PC-3 (cell line): ENCODE measurements around the gene PDZRN3. TPM values are rescaled to one million over a fixed set of nuclear protein-coding genes. Genes with fewer than 3 reads are reported as not detected.

Experiments
- ATAC-seq: fragments of 200-7000 bp; cut with Tn5 transposase; 2 replicates; pipeline ENCODE4 v1.9.1; 2020; ENCODE audit warnings: mild to moderate bottlenecking, moderate library complexity
- BruUV-seq: library from RNA; stranded (reverse); fragments of 400-500 nt; replicated peaks from 2 replicates; lab custom pipeline; 2021; lab: Mats Ljungman, UMichigan
- CTCF ChIA-PET: fragments of 300-600 bp; sonication (Branson Sonifier 250); formaldehyde crosslinking; loops from one replicate; lab custom pipeline; 2022; ENCODE audit warnings: antibody characterized with exemption; lab: Charles Lee
- POLR2A ChIA-PET: fragments of 300-600 bp; sonication (Branson Sonifier 250); formaldehyde crosslinking; loops from one replicate; lab custom pipeline; 2022; ENCODE audit warnings: antibody characterized with exemption; ENCODE audit not compliant: unreplicated experiment; lab: Charles Lee
- DNase-seq: peaks from one replicate; pipeline ENCODE4 v3.0.0-alpha.2; 2015
- H2AFZ ChIP-seq: fragments of 300-600 bp; sonication (generic); 2 replicates; pipeline ENCODE4 v1.6.0; 2016; ENCODE audit warnings: antibody characterized with exemption, low read length
- H3F3A ChIP-seq: fragments of 300-600 bp; sonication (generic); one replicate; pipeline ENCODE4 v1.6.0; 2017; ENCODE audit warnings: antibody characterized with exemption, low read length, control low read depth, mild to moderate bottlenecking; ENCODE audit not compliant: unreplicated experiment
- H3K27ac ChIP-seq: fragments of 300-600 bp; sonication (generic); 2 replicates; pipeline ENCODE4 v1.5.1; 2016; ENCODE audit warnings: mild to moderate bottlenecking, low read length
- H3K27me3 ChIP-seq: fragments of 300-600 bp; sonication (generic); 2 replicates; pipeline ENCODE4 v1.6.1; 2016; ENCODE audit warnings: low read length, mixed read lengths
- H3K36me3 ChIP-seq: fragments of 300-600 bp; sonication (generic); 2 replicates; pipeline ENCODE4 v1.6.1; 2016; ENCODE audit warnings: low read depth, mixed run types, low read length, mixed read lengths
- H3K4me1 ChIP-seq: fragments of 300-600 bp; sonication (generic); 2 replicates; pipeline ENCODE4 v1.5.1; 2016; ENCODE audit warnings: low read length; ENCODE audit not compliant: insufficient read depth
- H3K4me2 ChIP-seq: fragments of 300-600 bp; sonication (generic); 2 replicates; pipeline ENCODE4 v1.6.0; 2016; ENCODE audit warnings: low read length
- H3K4me3 ChIP-seq: fragments of 300-600 bp; sonication (generic); 2 replicates; pipeline ENCODE4 v1.5.1; 2016; ENCODE audit warnings: mild to moderate bottlenecking, low read length, mixed read lengths
- H3K79me2 ChIP-seq: fragments of 300-600 bp; sonication (generic); 2 replicates; pipeline ENCODE4 v1.6.1; 2017; ENCODE audit warnings: low read length, mixed read lengths
- H3K9ac ChIP-seq: fragments of 300-600 bp; sonication (generic); 2 replicates; pipeline ENCODE4 v1.6.0; 2016; ENCODE audit warnings: mild to moderate bottlenecking, low read length
- H3K9me2 ChIP-seq: fragments of 300-600 bp; sonication (generic); replicated peaks from 2 replicates; pipeline ENCODE4 v1.6.1; 2016; ENCODE audit warnings: mixed run types, low read length, mixed read lengths
- H3K9me3 ChIP-seq: fragments of 300-600 bp; sonication (generic); 2 replicates; pipeline ENCODE4 v1.6.1; 2016; ENCODE audit warnings: low read length, mixed read lengths
- H4K20me1 ChIP-seq: fragments of 300-600 bp; sonication (generic); 2 replicates; pipeline ENCODE4 v1.6.1; 2016; ENCODE audit warnings: low read length, mixed read lengths
- EZH2 ChIP-seq: fragments of 300-600 bp; sonication (generic); IDR thresholded peaks from one replicate; pipeline ENCODE4 v1.6.1; 2017; ENCODE audit warnings: antibody characterized with exemption, mild to moderate bottlenecking, low read length; ENCODE audit not compliant: unreplicated experiment
- EZH2phosphoT487 ChIP-seq: fragments of 300-600 bp; sonication (generic); IDR thresholded peaks from 2 replicates; pipeline ENCODE4 v1.6.1; 2018; ENCODE audit warnings: mild to moderate bottlenecking, antibody characterized with exemption, low read length, borderline replicate concordance
- intact Hi-C: fragments of 100-400 bp; cut with micrococcal nuclease; formaldehyde crosslinking; loops from 2 replicates; pipeline ENCODE4 v1.9.0; 2023
- total RNA-seq: library from RNA; depleted of rRNA; stranded (reverse); fragments of >200 nt; gene quantifications from 2 replicates; pipeline ENCODE4 v1.2.3, GENCODE V29; 2014
- TF ChIP-seq, protein P1 (sequence below): fragments of 300-600 bp; sonication (generic); conservative IDR thresholded peaks from 2 replicates; pipeline ENCODE4 v1.5.1; 2017; ENCODE audit warnings: antibody characterized with exemption, low read depth, mild to moderate bottlenecking, low read length

The PDZRN3 gene
- total RNA-seq, 1 experiment from 2014 or later: not detected

DNA sequence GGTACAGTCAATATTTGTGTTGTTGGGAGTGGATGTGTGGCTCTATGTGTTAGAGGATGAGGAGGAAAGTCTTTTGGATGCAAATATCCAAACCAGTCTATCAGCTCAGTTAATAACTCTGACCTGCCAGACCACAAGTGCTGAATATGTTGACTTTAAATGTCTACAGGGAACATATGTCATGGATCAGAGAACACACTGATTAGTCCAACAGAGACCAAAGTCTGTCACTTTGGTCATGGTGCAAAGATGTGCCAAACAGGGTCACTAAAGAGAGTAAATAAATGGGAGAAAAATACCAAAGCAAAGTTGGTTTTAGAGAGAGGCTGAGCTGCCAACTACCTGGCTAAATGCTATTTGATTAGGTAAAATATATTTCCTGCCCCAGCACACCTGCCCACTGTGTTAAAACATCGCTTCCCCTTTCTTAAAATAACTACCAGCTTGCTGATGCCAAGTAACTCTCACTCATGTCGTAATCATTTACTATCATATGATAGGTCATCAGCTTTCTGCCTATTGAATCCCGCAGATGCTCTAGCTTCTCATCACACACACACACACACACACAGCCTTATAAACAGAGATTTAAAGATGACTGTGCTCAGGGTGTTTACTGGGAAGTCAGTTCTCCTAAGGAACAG lies 173.3 kb downstream of the PDZRN3 start:
- H3K36me3 ChIP-seq: no peaks in the 10 kb centered on the region
- intact Hi-C loops: no loop called here
- H2AFZ ChIP-seq: no peak overlapping the region
- no peak overlapping the region for H3K4me3 ChIP-seq
- ATAC-seq: no peak
- ChIA-PET CTCF (no interaction called here), POLR2A (no interaction called here)
- BruUV-seq: no TSS peak
- no peaks in the 10 kb centered on the region for H3K9me3 ChIP-seq
- no peaks in the 10 kb centered on the region for H3K9me2 ChIP-seq
- TF ChIP-seq EZH2 (no peak), EZH2phosphoT487 (no peak)
- TF ChIP-seq, protein P1, sequence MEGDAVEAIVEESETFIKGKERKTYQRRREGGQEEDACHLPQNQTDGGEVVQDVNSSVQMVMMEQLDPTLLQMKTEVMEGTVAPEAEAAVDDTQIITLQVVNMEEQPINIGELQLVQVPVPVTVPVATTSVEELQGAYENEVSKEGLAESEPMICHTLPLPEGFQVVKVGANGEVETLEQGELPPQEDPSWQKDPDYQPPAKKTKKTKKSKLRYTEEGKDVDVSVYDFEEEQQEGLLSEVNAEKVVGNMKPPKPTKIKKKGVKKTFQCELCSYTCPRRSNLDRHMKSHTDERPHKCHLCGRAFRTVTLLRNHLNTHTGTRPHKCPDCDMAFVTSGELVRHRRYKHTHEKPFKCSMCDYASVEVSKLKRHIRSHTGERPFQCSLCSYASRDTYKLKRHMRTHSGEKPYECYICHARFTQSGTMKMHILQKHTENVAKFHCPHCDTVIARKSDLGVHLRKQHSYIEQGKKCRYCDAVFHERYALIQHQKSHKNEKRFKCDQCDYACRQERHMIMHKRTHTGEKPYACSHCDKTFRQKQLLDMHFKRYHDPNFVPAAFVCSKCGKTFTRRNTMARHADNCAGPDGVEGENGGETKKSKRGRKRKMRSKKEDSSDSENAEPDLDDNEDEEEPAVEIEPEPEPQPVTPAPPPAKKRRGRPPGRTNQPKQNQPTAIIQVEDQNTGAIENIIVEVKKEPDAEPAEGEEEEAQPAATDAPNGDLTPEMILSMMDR: no peak
- H3K4me2 ChIP-seq: no peak overlapping the region
- no peaks in the 10 kb centered on the region for H3K79me2 ChIP-seq
- H3K4me1 ChIP-seq: no peaks in the 10 kb centered on the region
- H3K9ac ChIP-seq: no peak overlapping the region
- no peak for DNase-seq
- H3K27me3 ChIP-seq: peaks cover 18% of the 10 kb centered on the region
- H4K20me1 ChIP-seq: no peaks in the 10 kb centered on the region
- no peak overlapping the region for H3K27ac ChIP-seq
- no peaks in the 10 kb centered on the region for H3F3A ChIP-seq

DNA sequence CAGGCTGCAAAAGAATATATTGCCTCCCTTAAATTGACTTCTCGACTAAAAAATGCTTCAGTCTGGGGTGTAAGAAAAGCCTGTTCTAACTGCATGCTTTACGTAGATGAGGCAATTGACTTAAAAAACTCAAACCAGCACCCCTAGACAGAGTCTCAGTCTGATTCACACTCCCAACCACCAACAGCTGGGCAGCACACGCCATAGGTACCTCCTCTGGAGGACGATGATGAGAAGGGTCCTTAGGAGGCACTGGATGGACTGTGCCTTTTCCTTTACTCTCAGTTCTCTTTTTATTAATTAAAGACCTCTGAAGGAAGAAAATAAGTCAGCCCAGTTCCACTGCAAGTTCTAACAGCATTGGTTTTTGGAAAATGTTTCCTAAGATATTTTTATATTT lies 175.0 kb downstream of the PDZRN3 start:
- Histone ChIP-seq H3K9me3 (no peaks in the 10 kb centered on the region), H3K4me3 (no peak overlapping the region), H3K9me2 (no peaks in the 10 kb centered on the region), H2AFZ (no peak overlapping the region), H4K20me1 (no peaks in the 10 kb centered on the region), H3K4me2 (no peak overlapping the region), H3F3A (no peaks in the 10 kb centered on the region), H3K79me2 (no peaks in the 10 kb centered on the region), H3K4me1 (no peaks in the 10 kb centered on the region), H3K27ac (no peak overlapping the region), H3K36me3 (no peaks in the 10 kb centered on the region), H3K27me3 (peaks cover 33% of the 10 kb centered on the region), H3K9ac (no peak overlapping the region)
- ATAC-seq (no peak), DNase-seq (no peak)
- ChIA-PET POLR2A (no interaction called here), CTCF (no interaction called here)
- TF ChIP-seq EZH2phosphoT487: no peak
- TF ChIP-seq, protein P1: no peak
- TF ChIP-seq EZH2: no peak
- BruUV-seq: no TSS peak
- intact Hi-C loops: no loop called here

DNA sequence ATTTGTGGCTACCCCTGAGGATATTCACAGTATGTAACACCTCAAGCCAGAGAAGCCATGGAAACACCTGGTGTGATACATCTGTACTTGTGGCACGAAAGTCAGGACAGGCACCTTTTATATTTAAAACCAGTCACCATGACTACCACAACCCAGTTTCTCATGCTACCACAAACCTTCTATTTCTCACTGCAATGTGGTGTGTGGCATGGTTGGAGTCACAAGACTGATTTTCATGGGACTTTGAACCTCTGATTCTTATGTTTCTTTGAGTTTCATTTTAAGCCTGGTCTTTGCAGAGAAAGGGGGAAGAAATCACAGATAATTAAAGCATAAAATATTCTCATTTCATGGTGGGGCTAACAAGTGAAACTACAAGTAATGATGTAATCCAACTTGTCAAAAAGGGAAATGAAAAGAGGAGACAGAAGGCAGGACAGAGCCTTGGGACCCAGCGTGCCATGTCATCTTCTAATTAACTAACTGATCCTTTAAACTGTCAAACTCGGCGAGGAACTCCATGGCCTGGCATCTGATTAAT lies 175.9 kb downstream of the PDZRN3 start:
- ATAC-seq (no peak), DNase-seq (no peak)
- TF ChIP-seq, protein P1: no peak
- TF ChIP-seq EZH2 (no peak), EZH2phosphoT487 (no peak)
- ChIA-PET POLR2A (no interaction called here), CTCF (no interaction called here)
- no peaks in the 10 kb centered on the region for H3K9me3 ChIP-seq
- H3K9me2 ChIP-seq: no peaks in the 10 kb centered on the region
- H3K79me2 ChIP-seq: no peaks in the 10 kb centered on the region
- H3F3A ChIP-seq: no peaks in the 10 kb centered on the region
- no TSS peak for BruUV-seq
- intact Hi-C loops: no loop called here
- no peak overlapping the region for H3K27ac ChIP-seq
- H3K36me3 ChIP-seq: no peaks in the 10 kb centered on the region
- peaks cover 41% of the 10 kb centered on the region for H3K27me3 ChIP-seq
- H3K4me1 ChIP-seq: no peaks in the 10 kb centered on the region
- H3K9ac ChIP-seq: no peak overlapping the region
- no peaks in the 10 kb centered on the region for H4K20me1 ChIP-seq
- no peak overlapping the region for H2AFZ ChIP-seq
- H3K4me2 ChIP-seq: no peak overlapping the region
- no peak overlapping the region for H3K4me3 ChIP-seq
